RPMI7951 (cell line): ENCODE measurements around the gene CANT1. TPM values are rescaled to one million over a fixed set of nuclear protein-coding genes. Genes with fewer than 3 reads are reported as not detected.
"Not testable (repeated sequence)": the region's sequence is repeated elsewhere in the genome, so short reads cannot be mapped to it uniquely, and the experiment has no call there.

Experiments
- DNase-seq: peaks from one replicate; pipeline ENCODE4 v3.0.0-alpha.2; 2012; ENCODE audit warnings: low read depth
- total RNA-seq: library from RNA; depleted of rRNA; stranded (reverse); fragments of >200 nt; shearing (Covaris generic); gene quantifications from 2 replicates; pipeline ENCODE4 v1.2.3, GENCODE V29; 2014

CANT1 gene
- total RNA-seq, 1 experiment from 2014 or later = 39.2 TPM

DNA sequence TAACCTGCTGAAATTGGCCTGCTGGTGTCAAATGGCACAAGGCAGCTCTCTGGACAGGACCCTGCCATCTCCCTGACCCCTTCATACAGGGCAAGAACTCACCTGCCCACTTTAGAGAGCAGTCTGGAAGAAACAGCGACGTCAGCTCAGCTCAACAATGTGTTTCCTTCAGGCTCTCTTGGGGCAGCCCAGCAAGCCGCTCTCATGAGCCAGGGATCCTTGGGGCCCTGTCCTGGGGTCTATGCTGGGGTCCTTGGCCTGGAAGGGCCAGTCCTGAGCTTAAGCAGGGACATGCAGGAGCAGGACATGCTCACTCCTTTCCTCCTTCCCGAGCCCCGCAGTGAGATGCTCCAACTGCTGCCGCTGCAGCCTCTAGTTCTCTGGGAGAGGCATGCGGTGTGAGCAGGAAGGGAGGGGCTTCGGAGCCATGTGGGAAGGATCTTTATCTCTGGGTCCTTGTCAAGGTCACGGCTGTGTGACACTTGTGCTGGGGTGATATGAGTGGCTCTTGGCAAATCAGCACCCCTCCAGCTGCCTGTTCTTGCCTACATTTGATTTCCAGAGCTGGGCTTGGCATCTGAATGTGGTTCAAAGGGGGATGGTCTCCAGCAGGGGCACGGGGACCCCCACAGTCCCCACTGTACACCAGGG lies 17.8 kb upstream of the CANT1 start:
- DNase-seq = peak; percentile 62

DNA sequence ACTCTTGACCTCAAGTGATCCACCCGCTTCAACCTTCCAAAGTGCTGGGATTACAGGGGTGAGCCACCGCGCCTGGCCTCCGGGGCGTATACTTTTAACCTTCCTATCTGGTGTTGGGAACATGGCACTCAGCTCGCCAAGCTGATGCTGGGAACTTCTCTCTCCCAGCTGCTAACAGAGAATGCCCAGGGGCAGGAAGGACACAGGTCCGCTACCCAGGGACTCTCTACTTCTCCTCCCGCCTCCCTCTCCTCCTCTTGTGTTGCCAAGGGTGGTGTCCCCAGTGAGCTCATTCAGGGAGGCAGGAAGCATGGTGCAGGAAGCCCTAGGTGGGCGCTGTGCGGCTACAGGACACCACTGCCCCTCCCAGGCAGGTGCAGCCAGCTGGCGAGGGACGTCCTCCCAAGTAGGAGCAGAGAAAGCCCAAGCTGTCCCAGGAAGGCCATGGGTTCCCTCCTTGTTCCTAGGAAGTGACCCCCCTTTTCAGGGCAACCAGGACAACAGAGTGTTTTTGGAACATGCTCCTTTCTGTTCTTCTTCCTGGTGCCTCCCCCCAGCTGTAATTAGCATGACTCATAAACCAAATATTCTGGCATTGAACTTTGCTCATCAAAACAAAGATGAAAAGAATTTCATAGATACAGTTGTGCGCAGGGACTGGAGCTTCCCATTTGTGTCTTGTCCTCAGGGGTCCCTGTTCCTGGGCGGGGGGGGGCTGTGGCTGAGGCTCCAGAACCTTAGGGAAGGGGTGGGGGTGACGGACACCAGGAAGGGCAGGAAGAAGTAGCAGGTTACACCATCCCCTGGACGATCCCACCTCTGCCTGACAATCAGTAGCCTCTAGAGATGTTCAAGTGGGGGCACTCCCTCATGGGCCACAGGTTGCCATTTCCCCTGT lies 17.1 kb upstream of the CANT1 start:
- peak; percentile 91 for DNase-seq

DNA sequence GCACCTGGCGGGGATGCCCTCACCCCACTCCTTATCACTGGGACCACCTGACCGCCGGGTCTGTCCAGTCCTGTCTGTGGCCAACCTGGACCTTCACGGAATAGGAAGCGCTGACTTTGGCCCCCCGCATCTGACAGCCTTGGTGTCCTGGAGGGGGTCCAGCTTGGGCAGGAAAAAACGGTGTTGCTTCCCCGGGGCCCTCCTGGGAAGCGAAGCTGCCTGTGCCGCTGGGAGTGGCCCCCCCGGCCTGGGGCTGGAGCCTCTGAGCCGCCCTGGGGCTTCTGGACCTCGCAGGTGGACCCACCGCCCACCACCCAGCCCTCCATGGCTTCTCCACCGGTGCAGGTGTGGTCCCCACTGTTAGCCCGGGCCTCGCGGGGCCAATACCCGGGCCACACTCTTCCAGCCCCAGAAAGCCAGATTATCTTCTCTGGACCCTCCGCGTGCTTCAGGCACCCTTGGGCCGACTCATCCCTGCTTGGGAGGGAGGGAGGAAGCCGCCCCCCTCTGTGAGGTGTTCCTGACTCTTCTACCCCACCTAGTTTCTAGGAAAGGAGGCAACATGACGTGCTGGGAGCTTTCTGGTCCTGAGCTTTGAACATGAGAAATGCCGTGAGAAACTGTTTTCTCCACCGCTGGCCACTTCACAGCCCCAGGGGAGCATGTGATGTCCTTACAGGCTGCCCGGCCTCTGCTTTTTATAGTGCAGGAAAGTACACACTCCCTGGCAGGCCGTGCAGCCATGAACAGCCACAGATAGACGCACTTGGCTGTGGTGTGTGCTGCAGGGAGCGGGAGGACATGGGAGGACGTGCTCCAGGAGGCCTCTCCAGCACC lies 15.6 kb upstream of the CANT1 start:
- DNase-seq = peak; percentile 58

GRCh38 chr17:79023886-79024771 lies 14.6 kb upstream of the CANT1 start, which contains the start of gene C1QTNF1:
C1QTNF1 (plus strand) TSS chr17:79024169; CDS start chr17:79043969, 19,800 bp downstream.
- DNase-seq = peak; percentile 64

- no peak for DNase-seq
Measured at GRCh38 chr17:79023180-79023705, 13.7 kb upstream of the CANT1 start.

DNA sequence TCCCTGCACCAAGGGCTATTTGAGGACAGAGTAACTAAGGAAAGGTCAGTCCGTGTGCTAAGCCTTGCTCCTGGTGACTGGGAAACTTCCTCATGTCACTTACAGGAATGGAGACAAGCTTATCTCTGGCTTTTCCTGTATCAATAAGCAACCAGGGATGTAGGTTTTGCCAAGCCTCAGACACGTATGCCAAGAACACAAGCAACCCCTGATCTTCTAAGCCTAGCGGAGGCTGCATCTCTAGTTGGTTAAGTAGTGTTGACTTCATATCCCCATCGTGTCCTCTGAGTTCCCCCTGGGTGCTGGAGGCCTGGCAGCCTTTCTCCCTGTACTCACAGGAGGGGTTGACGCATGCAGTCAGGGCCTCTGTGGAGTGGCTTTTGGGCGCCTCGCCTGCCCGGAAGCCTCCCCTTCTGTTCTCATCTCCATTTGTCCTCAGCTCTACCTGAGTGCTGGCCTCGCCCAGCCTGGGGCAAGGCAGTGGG lies 13.0 kb upstream of the CANT1 start:
- DNase-seq = no peak

GRCh38 chr17:79021929-79022328 lies 12.4 kb upstream of the CANT1 start:
- DNase-seq = not testable (repeated sequence)

- DNase-seq = peak; percentile 77
Measured at GRCh38 chr17:79020631-79021301, 11.2 kb upstream of the CANT1 start.

DNA sequence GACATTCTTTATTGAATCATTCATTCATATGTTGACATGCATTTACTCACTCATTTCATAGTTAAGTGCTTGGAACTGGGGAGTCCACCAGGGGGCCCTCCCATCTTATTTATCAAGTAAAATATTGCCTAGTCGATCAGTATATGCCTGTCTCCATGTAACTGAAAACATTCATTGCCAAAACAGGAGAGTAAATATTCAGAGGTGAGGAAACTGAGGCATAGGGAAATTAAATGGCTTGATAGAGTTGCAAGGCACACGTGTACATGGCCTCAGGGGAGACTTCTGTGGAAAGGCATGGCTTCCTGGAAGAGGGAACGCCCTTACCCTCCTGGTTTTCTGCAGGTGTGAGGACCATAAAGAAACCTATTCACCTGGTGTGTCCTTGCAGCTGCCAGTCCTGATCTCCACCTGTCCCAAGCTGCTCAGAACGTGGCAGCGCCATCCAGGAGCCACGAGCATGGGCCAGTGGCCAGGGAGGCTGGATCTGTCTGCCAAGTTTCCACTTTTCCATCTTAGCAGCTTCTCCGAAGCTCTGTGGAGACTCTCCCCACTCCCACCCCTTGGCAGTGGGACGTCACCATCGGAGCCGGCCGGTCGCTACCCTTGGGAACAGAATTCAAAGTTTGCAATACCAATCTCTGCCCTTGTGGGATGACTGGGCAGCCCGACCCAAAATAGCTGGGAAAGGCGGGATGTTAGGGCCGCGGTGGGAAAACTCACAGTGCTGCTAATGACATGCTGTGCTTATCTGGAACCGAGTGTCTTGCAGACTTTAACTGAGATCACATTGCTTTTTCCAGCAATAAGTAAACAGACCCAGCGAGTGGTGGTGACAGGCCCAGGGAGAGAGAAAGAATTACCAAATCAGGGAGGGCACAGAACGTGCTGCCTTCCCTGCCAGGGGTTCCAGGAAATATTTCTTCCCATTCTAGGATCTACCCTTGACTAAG lies 10.3 kb upstream of the CANT1 start:
- peak; percentile 72 for DNase-seq

DNA sequence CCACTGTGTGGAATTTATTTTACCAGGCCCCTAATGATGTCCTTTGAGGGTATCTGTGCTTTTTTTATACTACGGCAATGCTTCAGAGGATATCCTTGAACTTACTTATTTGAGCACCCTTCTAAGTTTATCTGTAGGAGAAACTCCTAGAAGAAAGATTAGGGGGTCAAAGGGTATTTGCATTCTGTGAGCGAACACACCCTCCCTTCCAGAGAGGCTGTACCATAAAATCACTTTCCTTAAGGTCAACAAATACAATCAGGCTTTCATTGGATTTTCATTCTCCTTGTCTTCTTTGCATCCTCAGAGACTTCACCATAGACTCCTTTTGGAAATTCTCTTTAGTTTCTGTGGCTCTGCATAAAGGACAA lies 9.7 kb upstream of the CANT1 start:
- DNase-seq = no peak

GRCh38 chr17:79018370-79018695 lies 8.8 kb upstream of the CANT1 start:
- DNase-seq = no peak

DNA sequence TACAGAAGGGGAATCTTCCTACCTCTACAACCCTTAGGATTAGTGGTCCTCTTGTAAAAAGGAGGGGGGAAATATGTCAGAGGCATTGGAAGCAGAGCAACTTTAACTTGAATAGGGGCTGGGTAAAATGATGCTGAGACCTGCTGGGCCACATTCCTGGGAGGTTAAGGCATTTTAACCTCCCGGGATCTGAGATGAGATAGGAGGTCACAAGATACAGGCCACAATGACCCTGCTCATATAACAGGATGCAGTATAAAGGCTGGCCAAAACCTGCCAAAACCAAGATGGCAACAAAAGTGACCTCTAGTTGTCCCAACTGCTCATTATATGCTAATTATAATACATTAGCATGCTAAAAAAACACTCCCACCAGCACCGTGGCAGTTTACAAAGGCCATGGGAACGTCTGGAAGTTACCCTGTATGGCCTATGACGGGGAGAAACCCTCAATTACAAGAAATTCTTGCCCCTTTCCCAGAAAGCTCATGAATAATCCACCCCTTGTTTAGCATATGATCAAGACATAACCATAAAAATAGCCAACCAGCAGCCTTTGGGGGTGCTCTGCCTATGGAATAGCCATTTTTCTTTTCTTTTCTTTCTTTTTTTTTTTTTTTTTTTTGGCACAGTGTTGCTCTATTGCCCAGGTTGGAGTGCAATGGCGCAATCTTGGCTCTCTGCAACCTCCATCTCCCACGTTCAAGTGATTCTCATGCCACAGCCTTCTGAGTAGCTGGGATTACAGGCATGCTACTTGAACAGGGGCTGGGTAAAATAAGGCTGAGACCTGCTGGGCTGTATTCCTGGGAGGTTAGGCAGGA lies 8.2 kb upstream of the CANT1 start:
- no peak for DNase-seq

GRCh38 chr17:79014158-79014758 lies 4.7 kb upstream of the CANT1 start:
- DNase-seq = no peak

DNA sequence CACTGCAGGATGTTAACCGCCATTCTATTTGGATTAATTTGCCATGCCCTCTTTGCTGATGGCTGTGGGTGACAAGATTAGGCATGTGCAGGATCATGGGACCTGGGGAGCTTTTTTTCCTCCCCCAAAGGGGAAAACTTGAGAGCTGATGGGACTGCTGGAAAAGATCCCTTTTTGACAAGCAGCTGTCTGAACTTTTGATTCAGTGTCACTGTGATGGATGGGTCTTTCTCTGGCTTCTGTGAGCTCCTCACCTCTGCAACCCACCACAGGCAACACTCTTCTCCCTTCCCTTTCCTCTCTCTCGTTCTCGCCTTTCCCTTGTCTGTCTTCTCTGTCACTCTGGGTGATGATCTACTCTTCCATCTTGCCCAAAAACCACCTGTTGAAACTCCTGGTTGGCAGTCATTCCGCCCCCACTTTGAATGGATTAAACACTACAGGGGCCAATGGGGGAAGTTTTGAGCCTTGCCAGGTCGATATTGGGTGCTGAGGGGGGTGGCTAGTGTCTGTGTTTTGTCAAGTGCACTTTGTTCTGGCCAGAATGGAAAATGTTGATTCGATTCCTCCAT lies 3.1 kb upstream of the CANT1 start:
- DNase-seq = no peak

GRCh38 chr17:79011451-79012147 lies 2.0 kb upstream of the CANT1 start:
- peak; percentile 63 for DNase-seq

- no peak for DNase-seq
Measured at GRCh38 chr17:79010304-79010646, 711 bp upstream of the CANT1 start.
